Measurements from ENCODE around the gene NLGN4Y. TPM values are rescaled to one million over a fixed set of nuclear protein-coding genes. Genes with fewer than 3 reads are reported as not detected.

The NLGN4Y gene
- 10 to 100 TPM in 2 of 4 donors, under 1 TPM in 2; 0.07 to 47.0 (median 15.0) TPM for total RNA-seq

- WGBS, 2 donors (ENCODE audit: low coverage in 1 of 2), result 0% methylated on average over 7 of the region's 65 CpGs; no CpG with 5 or more reads in 1 of the 2 donors
- peak within 1 kb of the TSS; percentile 57 to 60 for H3K4me3 ChIP-seq
- TF ChIP-seq POLR2AphosphoS5 (IDR thresholded peaks at IDR 0.05), result no peak
- TF ChIP-seq EP300 (IDR thresholded peaks at IDR 0.05), result no peak
- no peak for TF ChIP-seq CTCF (IDR thresholded peaks at IDR 0.05)
- no peak for TF ChIP-seq POLR2A (IDR thresholded peaks at IDR 0.05)
- no peak for ATAC-seq
- H3K27me3 ChIP-seq, result no peaks in the 10 kb centered on the region
- peaks cover 0 to 26% (median 0%) of the 10 kb centered on the region in 3 donors for H3K4me1 ChIP-seq
- H3K36me3 ChIP-seq, result no peaks in the 10 kb centered on the region
- peak within 1 kb of the TSS in 2 of 4 donors; percentile 22 to 77 for H3K27ac ChIP-seq
- H3K9me3 ChIP-seq, result no peaks in the 10 kb centered on the region
These were observed at the start of gene NLGN4Y for GRCh38 chrY:14524272-14525231. Gene NLGN4Y, plus strand, starts transcription at chrY:14524529. Its CDS starts 97,591 bp downstream, at chrY:14622120.

DNA sequence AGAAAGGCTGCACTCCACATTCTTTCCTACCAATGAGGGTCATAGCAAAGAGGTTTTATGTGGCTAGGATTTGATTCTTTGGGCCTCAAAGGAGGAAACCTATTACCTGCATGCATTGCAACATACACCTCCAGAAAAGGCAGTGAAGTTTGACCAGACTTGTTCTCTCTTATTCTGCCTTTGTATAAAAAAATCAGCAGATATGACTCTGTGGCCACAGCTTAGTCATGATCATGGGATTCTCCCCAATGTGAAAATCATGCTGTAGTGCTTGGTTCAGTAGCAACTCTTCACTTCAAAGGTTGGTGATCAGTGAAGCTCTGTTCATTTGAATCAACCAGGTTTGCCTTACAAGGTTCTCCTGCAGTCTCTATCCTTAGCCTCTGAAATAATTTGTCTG lies 38.4 kb upstream of the NLGN4Y start:
- TF ChIP-seq POLR2AphosphoS5 (IDR thresholded peaks at IDR 0.05) (no peak), CTCF (IDR thresholded peaks at IDR 0.05) (no peak), POLR2A (IDR thresholded peaks at IDR 0.05) (no peak), EP300 (IDR thresholded peaks at IDR 0.05) (no peak)
- H3K36me3 ChIP-seq, result no peaks in the 10 kb centered on the region
- no peak for ATAC-seq
- H3K4me3 ChIP-seq, result no peak overlapping the region
- no peaks in the 10 kb centered on the region for H3K9me3 ChIP-seq
- H3K27me3 ChIP-seq, result no peaks in the 10 kb centered on the region
- H3K4me1 ChIP-seq, result no peaks in the 10 kb centered on the region
- H3K27ac ChIP-seq, result no peak overlapping the region

DNA sequence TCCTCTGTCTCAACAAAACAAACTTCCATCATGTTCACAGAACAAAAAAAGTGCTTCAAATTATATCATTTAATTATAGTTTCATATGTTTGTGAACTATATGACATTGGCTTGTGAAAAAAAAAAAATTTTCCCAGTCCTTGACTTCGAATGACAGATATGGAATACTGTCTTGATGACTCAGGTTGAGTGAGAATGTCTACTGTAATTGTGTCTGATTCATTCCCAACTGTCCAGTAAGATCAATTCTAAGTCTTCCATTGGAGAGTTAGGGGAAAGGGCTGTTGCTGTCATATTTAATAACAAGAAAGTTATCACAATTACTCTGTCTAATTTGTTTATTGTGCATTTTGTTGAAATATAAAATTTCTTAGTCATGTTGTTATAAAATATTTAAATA lies 34.1 kb upstream of the NLGN4Y start:
- Histone ChIP-seq H3K9me3 (no peaks in the 10 kb centered on the region), H3K4me3 (no peak overlapping the region), H3K27ac (no peak overlapping the region), H3K4me1 (no peaks in the 10 kb centered on the region), H3K27me3 (no peaks in the 10 kb centered on the region), H3K36me3 (no peaks in the 10 kb centered on the region)
- no peak for ATAC-seq
- WGBS, 2 donors (ENCODE audit: low coverage in 1 of 2), result 78% methylated on average over 1 of the region's 1 CpG; no CpG with 5 or more reads in 1 of the 2 donors
- no peak for TF ChIP-seq POLR2A (IDR thresholded peaks at IDR 0.05)
- no peak for TF ChIP-seq EP300 (IDR thresholded peaks at IDR 0.05)
- no peak for TF ChIP-seq POLR2AphosphoS5 (IDR thresholded peaks at IDR 0.05)
- TF ChIP-seq CTCF (IDR thresholded peaks at IDR 0.05), result no peak

- Histone ChIP-seq H3K27ac (no peak overlapping the region), H3K27me3 (no peaks in the 10 kb centered on the region), H3K4me3 (no peak overlapping the region), H3K36me3 (no peaks in the 10 kb centered on the region), H3K9me3 (no peaks in the 10 kb centered on the region), H3K4me1 (no peaks in the 10 kb centered on the region)
- TF ChIP-seq EP300 (IDR thresholded peaks at IDR 0.05) (no peak), POLR2AphosphoS5 (IDR thresholded peaks at IDR 0.05) (no peak), POLR2A (IDR thresholded peaks at IDR 0.05) (no peak), CTCF (IDR thresholded peaks at IDR 0.05) (no peak)
- WGBS, 2 donors (ENCODE audit: low coverage in 1 of 2), result 65% methylated on average over 2 of the region's 2 CpGs; no CpG with 5 or more reads in 1 of the 2 donors
- no peak for ATAC-seq
These were observed 26.3 kb upstream of the NLGN4Y start for GRCh38 chrY:14498071-14498470.

GRCh38 chrY:14504592-14504991 lies 19.7 kb upstream of the NLGN4Y start:
- no peaks in the 10 kb centered on the region for H3K4me1 ChIP-seq
- 100% methylated on average over 2 of the region's 2 CpGs; no CpG with 5 or more reads in 1 of the 2 donors for WGBS, 2 donors (ENCODE audit: low coverage in 1 of 2)

More at GRCh38 chrY:14504592-14504991, 19.7 kb upstream of the NLGN4Y start:
- H3K27me3 ChIP-seq, result no peaks in the 10 kb centered on the region
- ATAC-seq, result no peak
- H3K36me3 ChIP-seq, result no peaks in the 10 kb centered on the region
- TF ChIP-seq POLR2AphosphoS5 (IDR thresholded peaks at IDR 0.05) (no peak), CTCF (IDR thresholded peaks at IDR 0.05) (no peak), EP300 (IDR thresholded peaks at IDR 0.05) (no peak), POLR2A (IDR thresholded peaks at IDR 0.05) (no peak)
- H3K9me3 ChIP-seq, result no peaks in the 10 kb centered on the region
- no peak overlapping the region for H3K4me3 ChIP-seq
- no peak overlapping the region for H3K27ac ChIP-seq
